Activated CD8-positive, alpha-beta memory T cell treated with anti-CD3 and anti-CD28 coated beads for 4 hours (primary cell): Measurements from ENCODE around the gene NOTCH3.

Experiments
- DNase-seq, 2 donors: peaks; one replicate each; pipeline ENCODE4 v3.0.0-alpha.2; 2020; ENCODE audit warnings: low read depth in 2 of 2

The NOTCH3 gene

GRCh38 chr19:15161028-15161984 lies 39.5 kb downstream of the NOTCH3 start:
- DNase-seq: no peak

- DNase-seq: no peak
Observed at GRCh38 chr19:15159251-15159650, 41.5 kb downstream of the NOTCH3 start.

- no peak for DNase-seq
Observed at GRCh38 chr19:15156391-15156790, 44.4 kb downstream of the NOTCH3 start.

GRCh38 chr19:15155296-15155695 lies 45.5 kb downstream of the NOTCH3 start:
- no peak for DNase-seq

GRCh38 chr19:15154002-15154612 lies 46.7 kb downstream of the NOTCH3 start:
- no peak for DNase-seq

- no peak for DNase-seq
Observed at GRCh38 chr19:15149737-15150136, 51.1 kb downstream of the NOTCH3 start.

GRCh38 chr19:15147090-15147489 lies 53.7 kb downstream of the NOTCH3 start:
- no peak for DNase-seq

- no peak for DNase-seq
Observed at GRCh38 chr19:15144046-15144646, 56.6 kb downstream of the NOTCH3 start.

- DNase-seq: no peak
Observed at GRCh38 chr19:15142313-15142712, 58.5 kb downstream of the NOTCH3 start.

GRCh38 chr19:15141143-15141542 lies 59.7 kb downstream of the NOTCH3 start:
- DNase-seq: no peak

- no peak for DNase-seq
Observed at GRCh38 chr19:15138427-15138826, 62.4 kb downstream of the NOTCH3 start.

GRCh38 chr19:15137777-15138176 lies 63.0 kb downstream of the NOTCH3 start:
- DNase-seq: no peak

- DNase-seq: no peak
Observed at GRCh38 chr19:15136234-15136954, 64.4 kb downstream of the NOTCH3 start.

GRCh38 chr19:15129856-15130585 lies 70.8 kb downstream of the NOTCH3 start:
- peak in 1 of 2 donors; percentile 38 for DNase-seq

- DNase-seq: no peak
Observed at GRCh38 chr19:15128162-15128770, 72.5 kb downstream of the NOTCH3 start.

GRCh38 chr19:15126131-15126910 lies 74.5 kb downstream of the NOTCH3 start:
- DNase-seq: no peak

GRCh38 chr19:15125232-15126067 lies 75.3 kb downstream of the NOTCH3 start:
- peak; percentile 96 for DNase-seq

GRCh38 chr19:15124572-15125231 lies 76.1 kb downstream of the NOTCH3 start:
- no peak for DNase-seq

GRCh38 chr19:15123900-15124299 lies 76.9 kb downstream of the NOTCH3 start:
- no peak for DNase-seq
